ENCODE data around the gene PDZD11. TPM values are rescaled to one million over a fixed set of nuclear protein-coding genes. Genes with fewer than 3 reads are reported as not detected.

The PDZD11 gene
- total RNA-seq, 4 donors from 2014 or later: 31.1 to 38.2 (median 36.5) TPM

DNA sequence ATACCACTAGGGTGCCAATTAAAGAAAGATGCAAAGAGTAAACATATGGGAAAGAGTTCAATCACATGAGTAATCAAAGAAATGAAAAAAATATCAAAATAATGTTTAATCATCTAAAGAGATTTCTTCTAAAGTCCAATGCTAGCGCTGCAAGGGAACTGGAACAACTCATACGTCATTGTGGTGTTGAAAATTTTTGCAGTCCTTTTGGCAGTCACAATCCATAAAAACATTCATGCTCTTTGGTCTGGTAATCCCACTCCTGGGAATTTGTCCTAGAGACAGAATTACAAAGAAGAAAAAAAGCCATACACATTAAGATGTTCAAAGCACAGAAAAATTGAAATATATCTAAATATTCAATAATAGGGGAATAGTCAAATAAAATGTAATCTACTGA is 34.3 kb downstream of the PDZD11 start:
- WGBS, 2 donors: 78 to 89% methylated on average over 2 of the region's 2 CpGs
- H3K27ac ChIP-seq: no peak overlapping the region
- H3K36me3 ChIP-seq: no peaks in the 10 kb centered on the region
- no peak overlapping the region for H3K4me3 ChIP-seq (replicated peaks in 1 of 3)
- H3K9me3 ChIP-seq: no peaks in the 10 kb centered on the region
- intact Hi-C loops (cut with DNase I): no loop called here
- DNase-seq: no peak
- no peaks in the 10 kb centered on the region for H3K4me1 ChIP-seq
- no peaks in the 10 kb centered on the region for H3K27me3 ChIP-seq
- no peak for TF ChIP-seq POLR2A (IDR thresholded peaks at IDR 0.05)
- TF ChIP-seq, protein P1, sequence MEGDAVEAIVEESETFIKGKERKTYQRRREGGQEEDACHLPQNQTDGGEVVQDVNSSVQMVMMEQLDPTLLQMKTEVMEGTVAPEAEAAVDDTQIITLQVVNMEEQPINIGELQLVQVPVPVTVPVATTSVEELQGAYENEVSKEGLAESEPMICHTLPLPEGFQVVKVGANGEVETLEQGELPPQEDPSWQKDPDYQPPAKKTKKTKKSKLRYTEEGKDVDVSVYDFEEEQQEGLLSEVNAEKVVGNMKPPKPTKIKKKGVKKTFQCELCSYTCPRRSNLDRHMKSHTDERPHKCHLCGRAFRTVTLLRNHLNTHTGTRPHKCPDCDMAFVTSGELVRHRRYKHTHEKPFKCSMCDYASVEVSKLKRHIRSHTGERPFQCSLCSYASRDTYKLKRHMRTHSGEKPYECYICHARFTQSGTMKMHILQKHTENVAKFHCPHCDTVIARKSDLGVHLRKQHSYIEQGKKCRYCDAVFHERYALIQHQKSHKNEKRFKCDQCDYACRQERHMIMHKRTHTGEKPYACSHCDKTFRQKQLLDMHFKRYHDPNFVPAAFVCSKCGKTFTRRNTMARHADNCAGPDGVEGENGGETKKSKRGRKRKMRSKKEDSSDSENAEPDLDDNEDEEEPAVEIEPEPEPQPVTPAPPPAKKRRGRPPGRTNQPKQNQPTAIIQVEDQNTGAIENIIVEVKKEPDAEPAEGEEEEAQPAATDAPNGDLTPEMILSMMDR (IDR thresholded peaks at IDR 0.05): no peak

DNA sequence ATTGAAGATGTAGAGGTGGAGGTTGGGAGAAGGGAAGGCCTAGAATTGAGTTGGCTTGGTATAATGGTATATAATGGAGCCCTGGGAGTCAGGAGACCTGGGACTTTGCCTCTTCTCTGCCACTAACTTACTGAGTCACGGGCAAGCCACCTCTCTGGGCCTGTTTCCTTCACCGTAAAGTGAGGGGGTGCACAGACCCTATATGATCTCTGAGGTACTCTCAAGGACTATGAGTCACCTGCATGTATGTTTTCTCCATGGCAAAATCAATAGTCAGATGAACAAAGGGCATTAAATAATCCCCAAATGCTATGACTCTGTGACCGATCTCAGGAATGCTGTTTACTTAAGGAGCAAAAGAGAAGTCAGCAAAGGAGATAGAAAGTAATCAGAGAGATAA is 34.8 kb downstream of the PDZD11 start:
- Histone ChIP-seq H3K4me1 (no peaks in the 10 kb centered on the region), H3K36me3 (no peaks in the 10 kb centered on the region), H3K9me3 (no peaks in the 10 kb centered on the region), H3K27me3 (no peaks in the 10 kb centered on the region), H3K4me3 (replicated peaks in 1 of 3) (no peak overlapping the region), H3K27ac (no peak overlapping the region)
- DNase-seq: no peak
- intact Hi-C loops (cut with DNase I): no loop called here
- whole genome bisulfite sequencing, 2 donors: 95 to 98% methylated on average over 3 of the region's 3 CpGs
- TF ChIP-seq, protein P1 (IDR thresholded peaks at IDR 0.05): no peak
- TF ChIP-seq POLR2A (IDR thresholded peaks at IDR 0.05): no peak

DNA sequence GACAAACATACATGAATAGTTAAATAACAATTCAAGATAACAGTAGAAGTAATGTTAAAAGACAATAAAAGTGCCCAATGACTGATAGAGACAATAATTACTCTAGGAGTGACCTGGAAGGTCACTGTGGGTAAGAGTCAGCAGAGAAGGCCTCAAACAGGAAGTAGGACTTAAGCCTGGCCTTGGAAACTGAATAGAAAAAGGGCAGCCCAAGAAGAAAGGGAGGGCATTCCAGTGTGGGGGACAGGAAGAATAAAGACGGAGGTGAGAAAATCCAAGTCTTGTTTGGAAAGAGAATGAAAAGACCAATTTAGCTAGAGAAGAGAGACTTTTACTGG is 35.7 kb downstream of the PDZD11 start:
- no peaks in the 10 kb centered on the region for H3K4me1 ChIP-seq
- intact Hi-C loops (cut with DNase I): no loop called here
- H3K4me3 ChIP-seq (replicated peaks in 1 of 3): no peak overlapping the region
- no peaks in the 10 kb centered on the region for H3K36me3 ChIP-seq
- TF ChIP-seq, protein P1 (IDR thresholded peaks at IDR 0.05): no peak
- TF ChIP-seq POLR2A (IDR thresholded peaks at IDR 0.05): no peak
- H3K27ac ChIP-seq: no peak overlapping the region
- 88 to 90% methylated on average over 1 of the region's 1 CpG for WGBS, 2 donors
- no peak for DNase-seq
- no peaks in the 10 kb centered on the region for H3K27me3 ChIP-seq
- H3K9me3 ChIP-seq: no peaks in the 10 kb centered on the region

DNA sequence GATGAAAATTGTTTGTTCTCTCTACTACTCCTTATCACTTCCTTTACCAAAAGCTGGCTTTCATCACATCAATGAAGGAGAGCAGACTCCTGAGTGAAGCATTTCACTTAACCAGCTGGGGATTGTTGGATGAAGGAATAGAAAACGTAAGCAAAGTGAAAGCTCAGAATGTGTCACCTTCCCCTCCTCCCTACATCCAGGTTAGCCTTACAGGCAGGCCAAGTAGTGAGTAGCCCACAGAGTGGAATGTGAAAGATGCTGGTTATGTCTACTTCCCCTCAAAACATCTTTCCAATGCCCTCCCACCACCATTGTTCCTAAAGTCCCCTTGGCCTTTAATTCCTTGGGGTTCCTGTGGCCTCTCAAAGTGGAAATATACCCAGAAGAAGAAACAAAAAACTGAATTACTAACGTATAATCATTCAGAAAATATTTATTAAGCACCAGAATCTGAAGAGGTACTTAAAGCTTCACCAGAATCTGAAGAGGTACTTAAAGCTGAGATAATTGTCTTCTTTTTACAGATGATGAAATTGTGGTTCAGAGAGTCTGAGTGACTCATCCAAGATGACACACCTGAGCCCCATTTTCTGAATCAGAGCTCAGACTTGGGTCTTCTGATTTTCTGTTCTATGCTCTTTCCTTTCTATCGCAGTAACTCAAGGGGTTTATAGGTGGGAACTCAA is 36.2 kb downstream of the PDZD11 start:
- TF ChIP-seq, protein P1 (IDR thresholded peaks at IDR 0.05): no peak
- TF ChIP-seq POLR2A (IDR thresholded peaks at IDR 0.05): no peak
- Histone ChIP-seq H3K27ac (no peak overlapping the region), H3K4me3 (replicated peaks in 1 of 3) (no peak overlapping the region), H3K9me3 (no peaks in the 10 kb centered on the region), H3K36me3 (no peaks in the 10 kb centered on the region), H3K4me1 (no peaks in the 10 kb centered on the region), H3K27me3 (no peaks in the 10 kb centered on the region)
- no peak for DNase-seq
- intact Hi-C loops (cut with DNase I): no loop called here
- 72 to 82% methylated on average over 3 of the region's 3 CpGs for WGBS, 2 donors

DNA sequence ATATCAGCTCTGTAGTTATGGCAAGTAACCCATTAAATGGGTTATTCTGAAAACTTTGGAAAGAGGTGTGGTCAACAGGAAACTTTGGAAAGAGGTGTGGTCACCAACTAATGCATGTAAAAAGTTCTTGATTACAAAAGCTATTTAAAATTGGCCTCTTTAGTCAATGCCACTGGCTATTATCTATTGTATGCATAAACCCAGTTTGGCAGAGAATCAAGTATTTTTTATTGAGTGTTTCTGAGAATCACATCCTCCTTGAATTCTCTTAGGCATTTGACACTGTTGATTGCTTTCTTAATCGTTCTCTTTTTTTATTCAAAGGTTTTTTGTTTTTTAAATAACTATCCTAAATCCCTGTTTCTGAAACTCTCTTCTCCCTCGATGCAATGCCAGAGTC is 37.2 kb downstream of the PDZD11 start:
- no peak for TF ChIP-seq POLR2A (IDR thresholded peaks at IDR 0.05)
- TF ChIP-seq, protein P1 (IDR thresholded peaks at IDR 0.05): no peak
- intact Hi-C loops (cut with DNase I): no loop called here
- H3K4me3 ChIP-seq (replicated peaks in 1 of 3): no peak overlapping the region
- no peak overlapping the region for H3K27ac ChIP-seq
- H3K4me1 ChIP-seq: no peaks in the 10 kb centered on the region
- no peaks in the 10 kb centered on the region for H3K36me3 ChIP-seq
- no peak for DNase-seq
- no peaks in the 10 kb centered on the region for H3K27me3 ChIP-seq
- WGBS, 2 donors: 36 to 64% methylated on average over 2 of the region's 2 CpGs
- no peaks in the 10 kb centered on the region for H3K9me3 ChIP-seq
